Muscle layer of duodenum (tissue), 2 donors: ENCODE measurements around the gene BOLA2B.

Experiments
- H3K27ac ChIP-seq: one replicate; pipeline ENCODE4 v1.7.0; 2013; ENCODE audit warnings: mild to moderate bottlenecking, low read length
- H3K27me3 ChIP-seq: one replicate; pipeline ENCODE4 v1.7.0; 2013; ENCODE audit warnings: low read depth, mild to moderate bottlenecking, control low read depth, low read length
- H3K36me3 ChIP-seq, 2 donors: one replicate each; pipeline ENCODE4 v1.7.0; 2013; ENCODE audit warnings: low read length in 2 of 2, control low read depth in 1 of 2, mild to moderate bottlenecking in 1 of 2; ENCODE audit not compliant: insufficient read depth in 2 of 2, control insufficient read depth in 1 of 2
- H3K4me1 ChIP-seq, 2 donors: one replicate each; pipeline ENCODE4 v1.7.0; 2013; ENCODE audit warnings: low read length in 2 of 2, mild to moderate bottlenecking in 2 of 2, control low read depth in 1 of 2, moderate library complexity in 1 of 2; ENCODE audit not compliant: insufficient read depth in 2 of 2, control insufficient read depth in 1 of 2
- H3K4me3 ChIP-seq, 2 donors: one replicate each; pipeline ENCODE4 v1.7.0; 2013; ENCODE audit warnings: low read length in 2 of 2, low read depth in 1 of 2, mild to moderate bottlenecking in 1 of 2
- H3K9me3 ChIP-seq, 2 donors: one replicate each; pipeline ENCODE4 v1.7.0; 2013; ENCODE audit warnings: low read length in 2 of 2, control low read depth in 1 of 2, mild to moderate bottlenecking in 1 of 2; ENCODE audit not compliant: control insufficient read depth in 1 of 2
- donor health status: healthy.

BOLA2B gene

DNA sequence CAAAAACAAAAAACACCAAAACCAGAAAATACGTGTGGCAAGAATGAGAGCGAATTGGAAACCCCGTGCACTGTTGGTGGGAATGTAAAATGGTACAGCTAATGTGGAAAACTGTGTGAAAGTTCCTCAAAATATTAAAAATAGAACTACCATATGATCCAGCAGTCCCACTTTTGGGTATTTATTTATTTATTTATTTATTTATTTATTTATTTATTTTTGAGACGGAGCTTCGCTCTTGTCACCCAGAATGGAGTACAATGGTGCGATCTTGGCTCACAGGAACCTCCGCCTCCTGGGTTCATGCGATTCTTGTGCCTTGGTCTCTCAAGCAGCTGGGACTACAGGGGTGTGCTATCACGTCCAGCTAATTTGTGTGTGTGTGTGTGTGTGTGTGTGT, 40.9 kb downstream of the BOLA2B start:
- Histone ChIP-seq H3K27me3 (no peaks in the 10 kb centered on the region), H3K36me3 (no peaks in the 10 kb centered on the region), H3K4me3 (no peak overlapping the region), H3K9me3 (peaks cover 0 to 4% of the 10 kb centered on the region in 2 donors), H3K27ac (no peak overlapping the region), H3K4me1 (no peaks in the 10 kb centered on the region)

GRCh38 chr16:30151091-30151490, 42.4 kb downstream of the BOLA2B start:
- peaks cover 0 to 4% of the 10 kb centered on the region in 2 donors for H3K9me3 ChIP-seq
- H3K4me3 ChIP-seq = no peak overlapping the region
- H3K36me3 ChIP-seq = no peaks in the 10 kb centered on the region
- no peaks in the 10 kb centered on the region for H3K27me3 ChIP-seq
- no peaks in the 10 kb centered on the region for H3K4me1 ChIP-seq
- no peak overlapping the region for H3K27ac ChIP-seq

GRCh38 chr16:30149250-30149930, 44.1 kb downstream of the BOLA2B start:
- Histone ChIP-seq H3K36me3 (no peaks in the 10 kb centered on the region), H3K27ac (no peak overlapping the region), H3K4me3 (no peak overlapping the region), H3K4me1 (no peaks in the 10 kb centered on the region), H3K27me3 (no peaks in the 10 kb centered on the region), H3K9me3 (peaks cover 0 to 4% of the 10 kb centered on the region in 2 donors)

DNA sequence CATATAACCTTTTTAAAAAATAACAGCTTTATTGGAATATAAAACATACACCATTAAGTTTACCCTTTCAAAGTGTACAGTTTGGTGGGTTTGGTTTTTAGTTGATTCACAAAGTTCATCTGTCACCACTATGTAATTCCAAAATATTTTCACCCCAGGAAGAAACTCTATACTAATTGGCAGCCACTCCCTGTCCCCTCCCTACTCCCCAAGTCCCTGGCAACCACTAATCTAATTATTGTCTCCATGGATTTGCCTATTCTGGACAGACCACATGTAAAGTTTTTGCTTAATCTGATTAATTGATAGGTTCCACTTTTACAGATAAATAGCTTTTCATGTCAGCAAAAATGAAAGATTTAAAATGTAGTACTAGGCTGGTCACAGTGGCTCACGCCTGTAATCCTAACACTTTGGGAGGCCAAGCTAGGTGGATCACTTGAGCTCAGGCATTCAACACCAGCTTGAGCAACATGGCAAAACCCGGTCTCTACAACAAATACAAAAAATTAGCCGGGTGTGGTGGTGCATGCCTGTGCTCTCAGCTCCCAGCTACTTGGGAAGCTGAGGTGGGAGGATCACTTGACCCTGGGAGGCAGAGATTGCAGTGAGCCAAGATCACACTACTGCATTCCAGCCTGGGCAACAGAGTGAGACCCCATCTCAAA, 45.5 kb downstream of the BOLA2B start:
- no peaks in the 10 kb centered on the region for H3K36me3 ChIP-seq
- no peak overlapping the region for H3K4me3 ChIP-seq
- H3K27me3 ChIP-seq = no peaks in the 10 kb centered on the region

GRCh38 chr16:30145657-30146056, 47.8 kb downstream of the BOLA2B start:
- Histone ChIP-seq H3K36me3 (no peaks in the 10 kb centered on the region), H3K27me3 (no peaks in the 10 kb centered on the region), H3K4me1 (no peaks in the 10 kb centered on the region), H3K9me3 (peaks cover 0 to 4% of the 10 kb centered on the region in 2 donors), H3K27ac (no peak overlapping the region), H3K4me3 (no peak overlapping the region)

More for the DNA sequence above, 45.5 kb downstream of the BOLA2B start:
- no peaks in the 10 kb centered on the region for H3K4me1 ChIP-seq
- H3K9me3 ChIP-seq = peaks cover 0 to 4% of the 10 kb centered on the region in 2 donors
- no peak overlapping the region for H3K27ac ChIP-seq

GRCh38 chr16:30144917-30145316, 48.5 kb downstream of the BOLA2B start:
- Histone ChIP-seq H3K27me3 (no peaks in the 10 kb centered on the region), H3K4me1 (peaks cover 0 to under 1% of the 10 kb centered on the region in 2 donors), H3K9me3 (peaks cover 0 to 4% of the 10 kb centered on the region in 2 donors), H3K4me3 (no peak overlapping the region), H3K27ac (no peak overlapping the region), H3K36me3 (no peaks in the 10 kb centered on the region)

DNA sequence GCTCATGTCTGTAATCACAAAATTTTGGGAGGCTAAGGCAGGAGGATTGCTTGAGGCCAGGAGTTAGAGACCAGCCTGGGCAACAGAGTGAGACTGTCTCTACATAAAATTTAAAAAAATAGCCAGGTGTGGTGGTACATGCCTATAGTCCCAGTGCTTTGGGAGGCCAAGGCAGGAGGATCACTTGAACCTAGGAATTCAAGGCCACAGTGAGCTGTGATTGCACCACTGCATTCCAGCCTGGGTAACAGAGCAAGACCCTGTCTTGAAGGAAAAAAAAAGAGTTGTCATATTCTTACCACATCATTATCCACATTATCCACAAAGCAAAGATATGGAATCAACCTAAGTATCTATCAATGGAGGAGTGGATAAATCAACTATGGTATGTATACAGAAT, 49.4 kb downstream of the BOLA2B start:
- H3K4me1 ChIP-seq = peaks cover 0 to 4% of the 10 kb centered on the region in 2 donors
- H3K27ac ChIP-seq = no peak overlapping the region
- H3K27me3 ChIP-seq = no peaks in the 10 kb centered on the region
- H3K36me3 ChIP-seq = no peaks in the 10 kb centered on the region
- no peaks in the 10 kb centered on the region for H3K9me3 ChIP-seq
- H3K4me3 ChIP-seq = no peak overlapping the region

DNA sequence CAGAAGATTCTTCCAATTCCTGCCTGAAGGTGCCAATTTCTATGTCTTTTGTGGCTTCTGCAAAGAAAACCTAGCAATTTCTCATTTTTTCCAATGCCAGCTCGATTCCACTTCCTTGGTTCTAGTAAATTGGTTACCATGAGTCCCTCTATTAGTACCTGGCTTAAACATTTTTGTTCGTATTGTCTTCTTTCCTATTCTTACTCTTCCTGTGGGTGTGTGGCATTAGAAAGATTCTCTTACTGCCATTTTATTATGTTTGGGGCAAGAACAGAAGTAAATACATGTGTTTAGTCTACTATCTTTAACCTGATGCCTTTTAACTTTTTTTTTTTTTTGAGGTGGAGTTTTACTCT, 50.1 kb downstream of the BOLA2B start:
- H3K9me3 ChIP-seq = no peaks in the 10 kb centered on the region
- no peaks in the 10 kb centered on the region for H3K36me3 ChIP-seq
- no peak overlapping the region for H3K4me3 ChIP-seq
- no peaks in the 10 kb centered on the region for H3K27me3 ChIP-seq
- peaks cover 0 to 4% of the 10 kb centered on the region in 2 donors for H3K4me1 ChIP-seq
- H3K27ac ChIP-seq = no peak overlapping the region
